GM12878 (cell line): ENCODE results near the gene OPCML. TPM values are rescaled to one million over a fixed set of nuclear protein-coding genes. Genes with fewer than 3 reads are reported as not detected.

Source experiments
- ATAC-seq: fragments of 200-7000 bp; cut with Tn5 transposase; 3 replicates; pipeline ENCODE4 v1.9.1; 2020; ENCODE audit warnings: mild to moderate bottlenecking, moderate library complexity
- BruUV-seq: library from RNA; stranded (reverse); fragments of 400-500 nt; replicated peaks from 2 replicates; lab custom pipeline; 2021; lab: Mats Ljungman, UMichigan
- CTCF ChIA-PET: fragments of 300-600 bp; sonication (Branson Sonifier 250); formaldehyde crosslinking; extraction: SDS; loops from one replicate; lab custom pipeline; 2021; ENCODE audit warnings: inconsistent platforms; lab: Yijun Ruan, JAX
- POLR2A ChIA-PET: fragments of 350-600 bp; formaldehyde crosslinking; extraction: SDS; loops from one replicate; lab custom pipeline; 2021; ENCODE audit warnings: inconsistent platforms; lab: Charles Lee
- RAD21 ChIA-PET: fragments of 300-600 bp; sonication (Branson Sonifier 250); formaldehyde crosslinking; loops from one replicate; lab custom pipeline; 2023; ENCODE audit warnings: antibody characterized with exemption; ENCODE audit not compliant: unreplicated experiment; lab: Charles Lee
- SMC1A ChIA-PET: fragments of 300-600 bp; sonication (Branson Sonifier 250); formaldehyde crosslinking; loops from one replicate; lab custom pipeline; 2023; ENCODE audit not compliant: unreplicated experiment, uncharacterized antibody; lab: Charles Lee
- DNase-seq: peaks from one replicate; pipeline ENCODE4 v3.0.0-alpha.2; 2011; ENCODE audit warnings: low read depth, low spot score
- FAIRE-seq: peaks from 3 replicates; lab custom pipeline; 2011; peaks lifted over from hg19 to GRCh38; lab: Jason Lieb, UNC
- H2AFZ ChIP-seq: 2 replicates; pipeline ENCODE4 v1.6.0; 2011; ENCODE audit warnings: low read depth, low read length, control low read depth; ENCODE audit not compliant: control insufficient read depth
- H3K27ac ChIP-seq: 2 replicates; pipeline ENCODE4 v1.5.1; 2011; ENCODE audit warnings: control low read depth; ENCODE audit not compliant: control insufficient read depth, insufficient read depth
- H3K27me3 ChIP-seq, 2 experiments: replicated peaks in 1 of 2; 2 replicates each; pipeline versions ENCODE4 v1.6.0 to v1.6.1; 2011; ENCODE audit warnings: low read length in 1 of 2; ENCODE audit not compliant: control insufficient read depth in 2 of 2, insufficient read depth in 2 of 2
- H3K36me3 ChIP-seq, 2 experiments: 2 replicates each; pipeline ENCODE4 v1.5.1; 2011; ENCODE audit warnings: low read length in 1 of 2; ENCODE audit not compliant: control insufficient read depth in 2 of 2, insufficient read depth in 2 of 2
- H3K4me1 ChIP-seq: 2 replicates; pipeline ENCODE4 v1.6.1; 2011; ENCODE audit warnings: mild to moderate bottlenecking, low read length, moderate library complexity, mixed read lengths; ENCODE audit not compliant: control insufficient read depth, insufficient read depth
- H3K4me2 ChIP-seq: 2 replicates; pipeline ENCODE4 v1.6.0; 2011; ENCODE audit warnings: control low read depth; ENCODE audit not compliant: control insufficient read depth, insufficient read depth
- H3K4me3 ChIP-seq: fragments of 200-600 bp; sonication (generic); 2 replicates; pipeline ENCODE4 v1.5.1; 2016
- H3K79me2 ChIP-seq: 2 replicates; pipeline ENCODE4 v1.6.0; 2011; ENCODE audit warnings: low read length; ENCODE audit not compliant: control insufficient read depth, insufficient read depth
- H3K9ac ChIP-seq: 2 replicates; pipeline ENCODE4 v1.8.0; 2011; ENCODE audit warnings: low read length, control low read depth, mixed read lengths; ENCODE audit not compliant: control insufficient read depth, insufficient read depth
- H3K9me3 ChIP-seq: replicated peaks from 3 replicates; pipeline ENCODE4 v1.5.1; 2011; ENCODE audit warnings: mild to moderate bottlenecking, low read length; ENCODE audit not compliant: control insufficient read depth, insufficient read depth
- H4K20me1 ChIP-seq: 2 replicates; pipeline ENCODE4 v1.6.0; 2011; ENCODE audit not compliant: control insufficient read depth, insufficient read depth
- HDGF ChIP-seq: fragments of 450-650 bp; IDR thresholded peaks from 2 replicates; pipeline ENCODE4 v1.6.1; 2016; ENCODE audit warnings: antibody characterized with exemption
- JUND ChIP-seq: IDR thresholded peaks from 2 replicates; pipeline ENCODE4 v1.6.1; 2012; ENCODE audit warnings: low read depth, mild to moderate bottlenecking, low read length, improper control_type of control experiment, moderate library complexity
- ZZZ3 ChIP-seq: IDR thresholded peaks from 2 replicates; pipeline ENCODE4 v1.6.1; 2011; ENCODE audit warnings: low read depth; ENCODE audit not compliant: control insufficient read depth, insufficient read length
- WGBS: methylation state at CpG from one replicate; pipeline ENCODE4 v1.1.6; 2016; ENCODE audit warnings: low lambda C conversion rate; ENCODE audit not compliant: insufficient replicate concordance, insufficient coverage; ENCODE audit errors: missing lambda C conversion rate; 5-methylcytosine and 5-hydroxymethylcytosine counted together
- in situ Hi-C: fragments of 300-500 bp; cut with MboI; formaldehyde crosslinking; loops from 9 replicates; pipeline ENCODE4 v1.14.3; 2018; ENCODE audit warnings: mixed read lengths
- intact Hi-C: fragments of 100-400 bp; cut with micrococcal nuclease; formaldehyde crosslinking; loops from one replicate; pipeline ENCODE4 v1.14.2; 2022; ENCODE audit not compliant: unreplicated experiment
- polyA plus RNA-seq, 11 experiments: library from polyadenylated mRNA; depleted of rRNA in 4 of 11; unstranded in 6 of 11; stranded (reverse) in 5 of 11; fragments of >200 nt; fragmentation: Nextera tagmentation in 4 of 11; fragmentation: Illumina TruSeq in 1 of 11; extraction: Ambion mirVana in 4 of 11; extraction: Trizol in 1 of 11; gene quantifications; 1 replicate in 1 of 11; 2 replicates in 10 of 11; pipeline versions ENCODE4 v1.2.1 to v1.2.3, GENCODE V29; 2011 to 2016; ENCODE audit warnings: inconsistent platforms in 2 of 11, missing spikeins in 2 of 11, low read depth in 1 of 11
- total RNA-seq, 4 experiments: library from RNA; depleted of rRNA in 3 of 4; stranded (reverse); fragments of >200 nt in 3 of 4; fragmentation: Illumina TruSeq in 1 of 4; extraction: Trizol in 1 of 4; gene quantifications; 2 replicates each; pipeline versions ENCODE4 v1.2.1 to v1.2.3, GENCODE V29; 2013 to 2021
- TF ChIP-seq, protein P1 (sequence below): fragments of 450-650 bp; IDR thresholded peaks from 2 replicates; pipeline ENCODE4 v1.6.1; 2017; ENCODE audit warnings: antibody characterized with exemption, mild to moderate bottlenecking, moderate library complexity
- TF ChIP-seq, protein P2 (sequence below): fragments of 450-650 bp; formaldehyde crosslinking; IDR thresholded peaks from 2 replicates; pipeline ENCODE4 v1.4.0; 2020; ENCODE audit warnings: mild to moderate bottlenecking, moderate library complexity

Gene OPCML
- total and polyA plus RNA-seq, 10 of the 15 experiments (the other 5 are each of a cell fraction or from before 2014, with no cell fraction given), result 0.84 TPM; not detected in 9

DNA sequence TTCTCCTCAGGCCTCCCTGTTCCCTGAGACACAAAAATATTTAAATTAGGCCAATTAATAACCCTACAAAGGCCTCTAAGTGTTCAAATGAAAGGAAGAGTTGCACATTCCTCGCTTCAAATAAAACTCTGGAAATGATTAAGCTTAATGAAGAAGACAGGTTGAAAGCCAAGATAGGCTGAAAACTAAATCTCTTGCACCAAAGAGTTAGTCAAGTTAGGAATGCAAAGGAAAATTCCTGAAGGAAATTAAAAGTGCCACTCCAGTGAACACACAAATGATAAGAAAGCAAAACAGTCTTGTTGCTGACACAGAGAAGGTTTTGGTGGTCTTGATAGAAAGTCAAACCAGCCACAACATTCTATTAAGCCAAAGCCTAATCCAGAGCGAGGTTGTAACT is 574.4 kb downstream of the OPCML start:
- Histone ChIP-seq H3K27me3 (no peaks in the 10 kb centered on the region), H3K36me3 (no peaks in the 10 kb centered on the region), H3K9me3 (no peaks in the 10 kb centered on the region), H3K27ac (no peak overlapping the region), H3K79me2 (no peaks in the 10 kb centered on the region), H3K9ac (no peak overlapping the region), H4K20me1 (no peaks in the 10 kb centered on the region), H2AFZ (no peak overlapping the region), H3K4me3 (no peak overlapping the region), H3K4me1 (no peaks in the 10 kb centered on the region), H3K4me2 (no peak overlapping the region)
- no TSS peak for BruUV-seq
- intact Hi-C loops, result loop anchor here (2.0 kb wide), 1 partner anchor 19 kb away; no protein-coding TSS in a partner anchor
- WGBS, result 0% methylated on average over 2 of the region's 2 CpGs
- ChIA-PET RAD21 (interaction anchor here (1.3 kb wide), 1 partner anchor 15 kb away, joined by 4 read pairs; no protein-coding TSS in a partner anchor), CTCF (interaction anchor here (0.8 to 4.0 kb wide), 3 partner anchors 15 to 19 kb away, joined by 3 to 26 read pairs (median 16); no protein-coding TSS in a partner anchor), SMC1A (interaction anchor here (1.5 to 3.6 kb wide), 3 partner anchors 9 to 19 kb away, joined by 5 to 16 read pairs (median 8); no protein-coding TSS in a partner anchor), POLR2A (no interaction called here)
- TF ChIP-seq JUND, result no peak
- FAIRE-seq (no peak), ATAC-seq (no peak), DNase-seq (no peak)
- in situ Hi-C loops, result no loop called here

DNA sequence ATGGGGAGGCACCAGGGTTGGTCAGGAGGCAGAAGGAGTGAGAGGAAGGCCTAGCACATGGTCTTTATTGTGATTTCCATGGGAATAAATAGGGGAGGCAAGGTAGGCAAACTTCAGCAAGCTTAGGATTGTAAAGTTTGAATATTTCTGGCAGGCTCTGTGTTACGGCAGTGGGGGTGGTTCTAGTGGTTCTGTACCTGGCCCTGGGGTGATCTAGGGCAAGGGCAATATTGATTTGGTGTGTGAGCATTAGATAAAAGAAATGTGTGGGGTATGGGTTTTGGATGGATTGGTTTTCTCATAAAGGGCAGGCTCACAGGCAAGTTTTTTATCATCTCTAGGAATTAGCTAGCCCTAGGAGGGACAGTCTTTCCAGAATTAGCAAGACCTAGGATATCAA is 584.0 kb downstream of the OPCML start:
- Histone ChIP-seq H3K4me3 (no peak overlapping the region), H3K27ac (no peak overlapping the region), H3K4me1 (no peaks in the 10 kb centered on the region), H4K20me1 (no peaks in the 10 kb centered on the region), H3K4me2 (no peak overlapping the region), H3K27me3 (peaks cover 2 to 7% of the 10 kb centered on the region in 2 experiments; a peak in 3 of 4 replicates), H3K79me2 (no peaks in the 10 kb centered on the region)
- ChIA-PET SMC1A (interaction anchor here (0.5 kb wide), 1 partner anchor 294 kb away, joined by 3 read pairs; no protein-coding TSS in a partner anchor), POLR2A (no interaction called here), RAD21 (no interaction called here), CTCF (interaction anchor here (3.4 kb wide), 1 partner anchor 8 kb away, joined by 24 read pairs; no protein-coding TSS in a partner anchor)
- BruUV-seq, result no TSS peak
- DNase-seq, result no peak
- in situ Hi-C loops, result no loop called here
- intact Hi-C loops, result no loop called here
- TF ChIP-seq, protein P1, sequence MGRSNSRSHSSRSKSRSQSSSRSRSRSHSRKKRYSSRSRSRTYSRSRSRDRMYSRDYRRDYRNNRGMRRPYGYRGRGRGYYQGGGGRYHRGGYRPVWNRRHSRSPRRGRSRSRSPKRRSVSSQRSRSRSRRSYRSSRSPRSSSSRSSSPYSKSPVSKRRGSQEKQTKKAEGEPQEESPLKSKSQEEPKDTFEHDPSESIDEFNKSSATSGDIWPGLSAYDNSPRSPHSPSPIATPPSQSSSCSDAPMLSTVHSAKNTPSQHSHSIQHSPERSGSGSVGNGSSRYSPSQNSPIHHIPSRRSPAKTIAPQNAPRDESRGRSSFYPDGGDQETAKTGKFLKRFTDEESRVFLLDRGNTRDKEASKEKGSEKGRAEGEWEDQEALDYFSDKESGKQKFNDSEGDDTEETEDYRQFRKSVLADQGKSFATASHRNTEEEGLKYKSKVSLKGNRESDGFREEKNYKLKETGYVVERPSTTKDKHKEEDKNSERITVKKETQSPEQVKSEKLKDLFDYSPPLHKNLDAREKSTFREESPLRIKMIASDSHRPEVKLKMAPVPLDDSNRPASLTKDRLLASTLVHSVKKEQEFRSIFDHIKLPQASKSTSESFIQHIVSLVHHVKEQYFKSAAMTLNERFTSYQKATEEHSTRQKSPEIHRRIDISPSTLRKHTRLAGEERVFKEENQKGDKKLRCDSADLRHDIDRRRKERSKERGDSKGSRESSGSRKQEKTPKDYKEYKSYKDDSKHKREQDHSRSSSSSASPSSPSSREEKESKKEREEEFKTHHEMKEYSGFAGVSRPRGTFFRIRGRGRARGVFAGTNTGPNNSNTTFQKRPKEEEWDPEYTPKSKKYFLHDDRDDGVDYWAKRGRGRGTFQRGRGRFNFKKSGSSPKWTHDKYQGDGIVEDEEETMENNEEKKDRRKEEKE, result no peak
- TF ChIP-seq, protein P2, sequence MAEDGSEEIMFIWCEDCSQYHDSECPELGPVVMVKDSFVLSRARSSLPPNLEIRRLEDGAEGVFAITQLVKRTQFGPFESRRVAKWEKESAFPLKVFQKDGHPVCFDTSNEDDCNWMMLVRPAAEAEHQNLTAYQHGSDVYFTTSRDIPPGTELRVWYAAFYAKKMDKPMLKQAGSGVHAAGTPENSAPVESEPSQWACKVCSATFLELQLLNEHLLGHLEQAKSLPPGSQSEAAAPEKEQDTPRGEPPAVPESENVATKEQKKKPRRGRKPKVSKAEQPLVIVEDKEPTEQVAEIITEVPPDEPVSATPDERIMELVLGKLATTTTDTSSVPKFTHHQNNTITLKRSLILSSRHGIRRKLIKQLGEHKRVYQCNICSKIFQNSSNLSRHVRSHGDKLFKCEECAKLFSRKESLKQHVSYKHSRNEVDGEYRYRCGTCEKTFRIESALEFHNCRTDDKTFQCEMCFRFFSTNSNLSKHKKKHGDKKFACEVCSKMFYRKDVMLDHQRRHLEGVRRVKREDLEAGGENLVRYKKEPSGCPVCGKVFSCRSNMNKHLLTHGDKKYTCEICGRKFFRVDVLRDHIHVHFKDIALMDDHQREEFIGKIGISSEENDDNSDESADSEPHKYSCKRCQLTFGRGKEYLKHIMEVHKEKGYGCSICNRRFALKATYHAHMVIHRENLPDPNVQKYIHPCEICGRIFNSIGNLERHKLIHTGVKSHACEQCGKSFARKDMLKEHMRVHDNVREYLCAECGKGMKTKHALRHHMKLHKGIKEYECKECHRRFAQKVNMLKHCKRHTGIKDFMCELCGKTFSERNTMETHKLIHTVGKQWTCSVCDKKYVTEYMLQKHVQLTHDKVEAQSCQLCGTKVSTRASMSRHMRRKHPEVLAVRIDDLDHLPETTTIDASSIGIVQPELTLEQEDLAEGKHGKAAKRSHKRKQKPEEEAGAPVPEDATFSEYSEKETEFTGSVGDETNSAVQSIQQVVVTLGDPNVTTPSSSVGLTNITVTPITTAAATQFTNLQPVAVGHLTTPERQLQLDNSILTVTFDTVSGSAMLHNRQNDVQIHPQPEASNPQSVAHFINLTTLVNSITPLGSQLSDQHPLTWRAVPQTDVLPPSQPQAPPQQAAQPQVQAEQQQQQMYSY, result no peak
- TF ChIP-seq HDGF (no peak), ZZZ3 (no peak)
- TF ChIP-seq, all 136 proteins: peak for 0
- no peak for FAIRE-seq
- no peak for ATAC-seq
- Histone ChIP-seq H3K36me3 (no peaks in the 10 kb centered on the region), H3K9ac (no peak overlapping the region), H2AFZ (no peak overlapping the region), H3K9me3 (no peaks in the 10 kb centered on the region)
- 0% methylated on average over 1 of the region's 1 CpG for WGBS
